Hepatocyte (in vitro differentiated cells): ENCODE measurements around the gene NPPC. TPM values are rescaled to one million over a fixed set of nuclear protein-coding genes. Genes with fewer than 3 reads are reported as not detected.

ENCODE experiments used
- DNase-seq: peaks from one replicate; pipeline ENCODE4 v3.0.0-alpha.2; 2016; ENCODE audit warnings: low spot score
- H2AFZ ChIP-seq: fragments of 200-600 bp; sonication (generic); 2 replicates; pipeline ENCODE4 v1.6.0; 2016; ENCODE audit warnings: antibody characterized with exemption, mild to moderate bottlenecking
- H3K27ac ChIP-seq: fragments of 200-600 bp; sonication (generic); 2 replicates; pipeline ENCODE4 v1.5.1; 2016; ENCODE audit warnings: mild to moderate bottlenecking
- H3K27me3 ChIP-seq: fragments of 200-600 bp; sonication (generic); 2 replicates; pipeline ENCODE4 v1.6.1; 2016
- H3K36me3 ChIP-seq: fragments of 200-600 bp; sonication (generic); replicated peaks from 2 replicates; pipeline ENCODE4 v1.5.1; 2016; ENCODE audit warnings: low read depth; ENCODE audit not compliant: insufficient read depth
- H3K4me1 ChIP-seq: fragments of 200-600 bp; sonication (generic); 2 replicates; pipeline ENCODE4 v1.5.1; 2016; ENCODE audit warnings: mild to moderate bottlenecking, moderate library complexity; ENCODE audit not compliant: insufficient read depth
- H3K4me2 ChIP-seq: fragments of 200-600 bp; sonication (generic); 2 replicates; pipeline ENCODE4 v1.6.0; 2016
- H3K4me3 ChIP-seq: fragments of 200-600 bp; sonication (generic); 2 replicates; pipeline ENCODE4 v1.5.1; 2016; ENCODE audit warnings: mild to moderate bottlenecking
- H3K79me2 ChIP-seq: fragments of 200-600 bp; sonication (generic); 2 replicates; pipeline ENCODE4 v1.6.0; 2017; ENCODE audit warnings: mild to moderate bottlenecking
- H3K9me2 ChIP-seq: fragments of 200-600 bp; sonication (generic); replicated peaks from 2 replicates; pipeline ENCODE4 v1.6.0; 2017; ENCODE audit warnings: mild to moderate bottlenecking; ENCODE audit not compliant: insufficient read depth
- H3K9me3 ChIP-seq: fragments of 200-600 bp; sonication (generic); 2 replicates; pipeline ENCODE4 v1.5.1; 2016; ENCODE audit warnings: low read depth, mild to moderate bottlenecking
- H4K20me1 ChIP-seq: fragments of 200-600 bp; sonication (generic); 2 replicates; pipeline ENCODE4 v1.6.0; 2016; ENCODE audit warnings: mild to moderate bottlenecking; ENCODE audit not compliant: insufficient read depth, poor library complexity, severe bottlenecking
- EZH2 ChIP-seq: fragments of 200-600 bp; sonication (generic); IDR thresholded peaks from 2 replicates; pipeline ENCODE4 v1.6.1; 2016; ENCODE audit warnings: antibody characterized with exemption, mild to moderate bottlenecking, borderline replicate concordance
- EZH2phosphoT487 ChIP-seq: fragments of 200-600 bp; sonication (generic); IDR thresholded peaks from one replicate; pipeline ENCODE4 v1.6.1; 2018; ENCODE audit warnings: antibody characterized with exemption, mild to moderate bottlenecking, low read depth, moderate library complexity; ENCODE audit not compliant: unreplicated experiment, severe bottlenecking
- WGBS: methylation state at CpG from one replicate; pipeline ENCODE4 v1.1.6; 2016; ENCODE audit warnings: low lambda C conversion rate; ENCODE audit errors: missing lambda C conversion rate; 5-methylcytosine and 5-hydroxymethylcytosine counted together
- polyA plus RNA-seq: library from polyadenylated mRNA; unstranded; fragments of >200 nt; fragmentation: Nextera tagmentation; extraction: Ambion mirVana; gene quantifications from 2 replicates; pipeline ENCODE4 v1.2.1, GENCODE V29; 2016
- total RNA-seq: library from RNA; depleted of rRNA; stranded (reverse); fragments of >200 nt; gene quantifications from 2 replicates; pipeline ENCODE4 v1.2.3, GENCODE V29; 2014
- TF ChIP-seq, protein P1 (sequence below): fragments of 200-600 bp; sonication (generic); IDR thresholded peaks from 2 replicates; pipeline ENCODE4 v1.5.1; 2016; ENCODE audit warnings: antibody characterized with exemption, mild to moderate bottlenecking; ENCODE audit not compliant: poor library complexity

Gene NPPC
- total and polyA plus RNA-seq, 2 experiments from 2014 or later = 1.8 TPM; not detected in 1

DNA sequence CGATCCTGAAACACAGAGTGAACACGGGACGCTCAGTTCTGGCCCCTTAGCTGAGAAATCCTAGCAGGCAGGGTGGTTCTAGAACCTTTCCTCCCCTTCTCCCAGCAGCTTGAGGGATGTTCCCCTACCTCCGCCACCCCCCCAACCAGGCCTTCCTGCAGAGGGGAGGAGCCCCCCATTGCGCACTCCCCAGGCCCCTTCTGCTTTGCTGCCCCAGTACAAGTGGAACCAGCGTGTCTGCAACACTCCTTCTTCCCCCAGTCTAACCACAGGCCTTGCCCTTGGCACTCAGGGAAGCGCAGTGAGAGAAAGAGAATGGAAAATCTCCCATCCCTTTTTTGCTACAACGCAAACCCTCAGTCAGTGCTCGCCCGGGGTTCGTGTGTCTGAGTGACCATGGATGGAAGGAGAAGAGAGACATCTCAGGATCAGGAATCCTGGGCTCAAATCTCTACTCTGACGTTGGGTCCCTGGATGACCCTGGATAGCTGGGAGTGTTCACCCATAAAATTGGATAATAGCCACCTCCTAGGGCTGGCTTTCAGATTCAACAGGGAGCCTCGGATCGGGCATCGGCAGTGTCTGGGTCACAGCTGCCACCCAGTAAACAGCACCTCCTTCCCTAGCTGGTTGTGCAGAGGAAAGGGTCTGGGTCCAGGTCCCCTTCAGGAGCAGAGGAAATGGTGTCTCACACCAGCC lies 3.7 kb downstream of the NPPC start:
- no peak overlapping the region for H3K27ac ChIP-seq
- no peaks in the 10 kb centered on the region for H3K36me3 ChIP-seq
- TF ChIP-seq EZH2phosphoT487 (no peak), EZH2 (no peak)
- TF ChIP-seq, protein P1, sequence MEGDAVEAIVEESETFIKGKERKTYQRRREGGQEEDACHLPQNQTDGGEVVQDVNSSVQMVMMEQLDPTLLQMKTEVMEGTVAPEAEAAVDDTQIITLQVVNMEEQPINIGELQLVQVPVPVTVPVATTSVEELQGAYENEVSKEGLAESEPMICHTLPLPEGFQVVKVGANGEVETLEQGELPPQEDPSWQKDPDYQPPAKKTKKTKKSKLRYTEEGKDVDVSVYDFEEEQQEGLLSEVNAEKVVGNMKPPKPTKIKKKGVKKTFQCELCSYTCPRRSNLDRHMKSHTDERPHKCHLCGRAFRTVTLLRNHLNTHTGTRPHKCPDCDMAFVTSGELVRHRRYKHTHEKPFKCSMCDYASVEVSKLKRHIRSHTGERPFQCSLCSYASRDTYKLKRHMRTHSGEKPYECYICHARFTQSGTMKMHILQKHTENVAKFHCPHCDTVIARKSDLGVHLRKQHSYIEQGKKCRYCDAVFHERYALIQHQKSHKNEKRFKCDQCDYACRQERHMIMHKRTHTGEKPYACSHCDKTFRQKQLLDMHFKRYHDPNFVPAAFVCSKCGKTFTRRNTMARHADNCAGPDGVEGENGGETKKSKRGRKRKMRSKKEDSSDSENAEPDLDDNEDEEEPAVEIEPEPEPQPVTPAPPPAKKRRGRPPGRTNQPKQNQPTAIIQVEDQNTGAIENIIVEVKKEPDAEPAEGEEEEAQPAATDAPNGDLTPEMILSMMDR = no peak
- H3K9me3 ChIP-seq = no peaks in the 10 kb centered on the region
- H4K20me1 ChIP-seq = no peaks in the 10 kb centered on the region
- peaks cover 46% of the 10 kb centered on the region for H3K27me3 ChIP-seq
- H3K4me2 ChIP-seq = no peak overlapping the region
- peaks cover 15% of the 10 kb centered on the region for H3K4me1 ChIP-seq
- H3K79me2 ChIP-seq = no peaks in the 10 kb centered on the region
- DNase-seq = no peak
- 91% methylated on average over 15 of the region's 15 CpGs for WGBS
- H2AFZ ChIP-seq = no peak overlapping the region
- no peak overlapping the region for H3K4me3 ChIP-seq
- H3K9me2 ChIP-seq = no peaks in the 10 kb centered on the region

DNA sequence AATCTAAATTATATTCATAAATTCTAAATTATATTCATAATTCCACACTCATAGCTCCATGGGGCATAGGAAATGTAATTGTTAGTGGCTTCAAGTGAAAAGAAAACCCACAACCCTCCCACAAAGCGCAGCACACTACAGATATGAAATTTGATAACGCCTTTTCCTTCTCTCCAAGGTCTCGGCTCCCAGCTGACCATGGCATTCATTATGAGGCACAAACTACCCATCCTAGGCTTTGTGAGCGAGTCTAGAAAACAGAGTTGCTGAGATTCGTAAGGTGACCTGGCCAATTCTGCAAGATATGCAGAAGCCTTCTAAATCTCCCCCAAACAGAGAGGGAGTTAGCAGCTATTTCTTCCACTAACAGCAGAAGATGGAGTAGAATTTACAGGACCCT lies 5.4 kb downstream of the NPPC start:
- H3K27ac ChIP-seq = no peak overlapping the region
- peaks cover 5% of the 10 kb centered on the region for H3K4me1 ChIP-seq
- 83% methylated on average over 5 of the region's 5 CpGs for WGBS
- H2AFZ ChIP-seq = no peak overlapping the region
- H3K36me3 ChIP-seq = no peaks in the 10 kb centered on the region
- no peaks in the 10 kb centered on the region for H4K20me1 ChIP-seq
- no peaks in the 10 kb centered on the region for H3K9me3 ChIP-seq
- H3K9me2 ChIP-seq = no peaks in the 10 kb centered on the region
- H3K79me2 ChIP-seq = no peaks in the 10 kb centered on the region
- H3K4me3 ChIP-seq = no peak overlapping the region
- H3K4me2 ChIP-seq = no peak overlapping the region
- TF ChIP-seq EZH2 (no peak), EZH2phosphoT487 (no peak)
- TF ChIP-seq, protein P1 = no peak
- no peak for DNase-seq
- peaks cover 30% of the 10 kb centered on the region for H3K27me3 ChIP-seq

DNA sequence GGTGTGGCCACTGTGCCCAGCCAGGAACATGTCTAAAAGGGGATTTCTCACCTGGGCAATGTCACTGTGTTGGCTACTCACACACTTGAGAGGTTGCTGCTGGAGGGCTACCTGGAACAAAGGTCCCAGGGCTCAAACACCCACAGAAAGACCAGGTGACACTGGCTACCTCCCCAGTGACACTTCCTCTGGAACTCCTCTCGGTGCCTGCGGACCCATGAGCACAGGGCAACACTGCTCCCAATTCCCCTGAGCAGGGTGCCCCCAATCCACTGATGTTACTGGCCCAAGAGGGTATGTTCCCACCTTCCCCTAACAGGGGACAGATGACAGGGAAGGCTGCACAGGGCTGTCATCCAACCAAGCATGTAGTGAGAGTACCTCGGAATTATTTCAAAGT lies 5.8 kb downstream of the NPPC start:
- no peak overlapping the region for H3K4me3 ChIP-seq
- WGBS = 96% methylated on average over 3 of the region's 3 CpGs
- peaks cover under 1% of the 10 kb centered on the region for H3K4me1 ChIP-seq
- H3K9me2 ChIP-seq = no peaks in the 10 kb centered on the region
- H3K79me2 ChIP-seq = no peaks in the 10 kb centered on the region
- H3K36me3 ChIP-seq = no peaks in the 10 kb centered on the region
- DNase-seq = no peak
- H4K20me1 ChIP-seq = no peaks in the 10 kb centered on the region
- no peak overlapping the region for H3K4me2 ChIP-seq
- no peaks in the 10 kb centered on the region for H3K9me3 ChIP-seq
- H2AFZ ChIP-seq = no peak overlapping the region
- peaks cover 26% of the 10 kb centered on the region for H3K27me3 ChIP-seq
- no peak for TF ChIP-seq EZH2
- TF ChIP-seq, protein P1 = no peak
- TF ChIP-seq EZH2phosphoT487 = no peak
- no peak overlapping the region for H3K27ac ChIP-seq
